ENCODE data around the gene NUP93. TPM values are rescaled to one million over a fixed set of nuclear protein-coding genes. Genes with fewer than 3 reads are reported as not detected.

The NUP93 gene
- polyA plus RNA-seq, 10 donors = 36.8 to 52.1 (median 45.5) TPM

DNA sequence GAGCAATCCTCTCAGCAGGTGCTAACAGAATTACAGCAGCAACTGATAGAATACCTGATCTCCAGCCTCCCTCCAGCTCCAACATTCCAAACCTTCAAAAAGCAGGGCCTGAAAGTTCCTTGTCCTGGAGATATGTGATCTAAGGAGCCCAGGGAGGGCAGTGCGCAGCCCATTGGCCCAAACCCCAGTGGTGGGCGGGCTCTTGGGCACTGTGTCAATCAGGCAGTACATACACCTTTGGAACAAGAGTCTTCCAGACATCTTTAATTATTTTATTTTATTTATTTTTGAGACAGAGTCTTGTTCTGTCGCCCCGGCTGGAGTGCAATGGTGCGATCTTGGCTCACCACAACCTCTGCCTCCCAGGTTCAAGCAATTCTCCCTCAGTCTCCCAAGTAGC is 159.3 kb downstream of the NUP93 start:
- DNase-seq = no peak

DNA sequence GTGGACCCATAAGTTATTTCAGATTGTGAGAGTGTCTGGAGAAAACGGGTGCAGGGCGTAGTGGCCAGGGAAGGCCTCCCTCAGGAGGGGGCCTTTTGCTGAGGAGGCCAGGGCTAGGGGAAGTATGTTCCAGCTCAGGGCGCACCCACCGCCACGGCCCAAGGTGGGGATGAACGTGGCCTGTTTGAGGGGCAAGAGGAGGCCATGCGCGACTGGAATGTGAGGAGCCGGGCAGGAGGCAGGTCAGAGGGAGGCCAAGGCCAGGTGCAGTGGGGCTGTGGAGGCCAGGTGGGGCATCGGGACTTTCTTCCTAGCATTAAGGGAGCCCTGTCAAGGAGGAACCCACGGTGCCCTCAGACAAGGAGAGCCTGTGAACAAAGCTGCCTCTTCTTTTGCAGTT is 161.8 kb downstream of the NUP93 start:
- no peak for DNase-seq

DNA sequence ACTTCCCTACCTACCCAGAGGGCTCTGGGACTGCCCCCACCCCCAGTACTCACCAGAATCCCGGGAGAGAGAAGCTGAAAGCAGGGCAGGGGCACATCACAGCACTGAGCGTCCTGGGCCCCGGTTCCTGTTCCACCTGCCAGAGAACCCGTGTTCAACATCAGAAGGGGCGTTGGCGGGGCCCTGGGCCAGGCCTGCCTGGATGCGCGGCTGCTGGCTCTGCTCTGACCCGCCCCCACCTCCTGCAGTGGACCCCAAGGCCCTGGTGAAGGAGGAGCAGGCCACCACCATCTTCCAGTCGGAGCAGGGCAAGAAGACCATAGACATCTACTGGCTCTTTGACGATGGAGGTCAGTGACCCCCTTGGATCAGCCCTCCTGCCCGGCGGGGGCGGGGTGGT is 162.8 kb downstream of the NUP93 start:
- DNase-seq = no peak

DNA sequence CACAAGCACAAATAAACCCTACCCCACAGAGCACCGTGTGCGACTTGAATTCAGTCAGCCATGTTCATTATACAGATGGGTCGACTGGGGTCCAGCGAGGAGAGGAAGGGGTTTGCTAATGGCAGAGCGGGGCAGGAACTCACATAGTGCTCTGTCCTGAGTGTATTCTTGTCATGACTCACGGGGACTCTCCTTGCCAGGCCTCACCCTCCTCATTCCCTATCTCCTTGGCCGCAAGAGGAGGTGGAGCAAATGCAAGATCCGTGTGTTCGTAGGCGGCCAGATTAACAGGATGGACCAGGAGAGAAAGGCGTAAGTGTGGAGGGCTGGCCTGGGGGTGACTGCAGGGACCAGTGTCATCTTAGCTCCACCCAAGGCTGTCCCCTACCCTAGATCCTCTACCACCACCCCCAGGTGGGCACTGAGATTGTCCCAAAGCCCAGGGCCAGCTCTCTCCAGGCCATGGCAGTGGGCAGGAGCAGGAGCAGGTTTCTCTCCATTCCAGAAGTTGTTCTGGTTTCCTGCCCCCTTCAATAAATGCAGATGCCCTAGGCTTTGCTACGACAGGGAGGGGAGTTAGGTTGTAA is 164.5 kb downstream of the NUP93 start:
- no peak for DNase-seq

DNA sequence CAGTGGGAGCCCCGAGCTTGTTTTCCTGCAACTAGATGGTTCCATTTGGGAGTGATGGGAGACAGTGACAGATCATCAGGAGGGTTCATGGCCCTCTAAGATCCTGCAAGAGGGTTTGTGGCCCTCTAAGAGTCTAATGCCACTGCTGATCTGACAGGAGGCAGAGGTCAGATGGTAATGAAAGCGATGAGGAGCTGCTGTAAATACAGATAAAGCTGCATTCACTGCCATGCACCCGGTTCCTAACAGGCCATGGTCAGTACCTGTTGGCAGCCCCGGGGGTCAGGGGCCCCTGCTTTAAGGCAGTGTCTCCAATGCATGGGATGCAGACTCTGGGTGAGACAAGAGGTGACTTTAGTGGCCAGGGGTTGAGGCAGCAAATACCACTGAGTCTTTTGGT is 165.9 kb downstream of the NUP93 start:
- DNase-seq = no peak

DNA sequence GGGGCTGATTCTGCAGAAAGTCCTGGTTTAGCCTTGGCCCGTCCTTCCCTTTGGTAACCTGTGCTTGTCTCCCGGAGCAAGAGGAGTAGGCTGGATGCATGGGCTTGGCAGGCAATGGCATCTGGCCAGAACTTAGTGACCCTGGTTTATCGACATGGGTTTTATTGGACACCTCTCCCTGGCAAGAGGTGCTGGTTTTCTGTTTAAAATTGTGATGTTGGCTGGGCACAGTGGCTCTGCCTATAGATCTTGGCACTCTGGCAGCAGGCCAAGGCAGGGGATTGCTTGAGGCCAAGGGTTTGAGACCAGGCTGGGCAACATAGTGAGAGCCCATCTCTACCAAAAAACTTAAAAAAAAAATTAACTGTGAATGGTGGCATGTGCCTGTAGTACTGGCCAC is 166.3 kb downstream of the NUP93 start:
- DNase-seq = no peak

DNA sequence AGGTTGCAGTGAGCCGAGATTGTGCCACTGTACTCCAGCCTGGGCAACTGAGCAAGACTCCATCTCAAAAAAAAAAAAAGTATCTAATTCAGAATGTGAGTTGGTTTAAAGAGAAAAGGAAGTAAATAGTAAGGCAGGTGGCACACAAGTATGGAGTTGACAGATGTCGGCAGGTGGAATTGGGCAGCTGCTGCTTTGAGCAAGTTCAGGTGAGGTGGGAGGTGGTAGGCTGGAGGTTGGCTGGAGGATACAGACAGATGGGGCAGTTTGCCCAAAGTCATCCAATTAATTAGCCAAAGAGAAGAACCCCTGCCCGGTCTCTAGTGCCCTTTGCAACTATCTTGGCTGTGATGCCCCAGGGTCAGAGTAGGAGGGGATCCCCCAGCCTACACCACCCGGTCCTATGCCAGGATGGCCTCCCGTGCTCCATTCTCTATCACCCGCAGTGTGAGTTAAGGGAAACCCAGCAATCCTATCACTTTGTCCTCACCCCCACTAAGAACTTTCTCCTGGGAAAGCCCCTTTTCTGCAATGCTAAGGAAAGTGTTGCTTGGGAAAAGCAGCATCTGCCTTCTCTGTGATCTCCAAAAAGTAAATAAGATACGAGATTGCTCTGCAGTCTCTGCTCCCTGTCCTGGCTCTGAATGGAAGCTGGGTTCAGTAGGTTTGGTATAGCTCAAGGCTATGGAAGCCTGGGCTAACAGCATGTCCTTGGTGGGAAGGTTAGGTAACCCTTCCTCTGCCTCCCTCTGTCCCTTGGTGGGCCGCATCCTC is 167.3 kb downstream of the NUP93 start:
- no peak for DNase-seq

DNA sequence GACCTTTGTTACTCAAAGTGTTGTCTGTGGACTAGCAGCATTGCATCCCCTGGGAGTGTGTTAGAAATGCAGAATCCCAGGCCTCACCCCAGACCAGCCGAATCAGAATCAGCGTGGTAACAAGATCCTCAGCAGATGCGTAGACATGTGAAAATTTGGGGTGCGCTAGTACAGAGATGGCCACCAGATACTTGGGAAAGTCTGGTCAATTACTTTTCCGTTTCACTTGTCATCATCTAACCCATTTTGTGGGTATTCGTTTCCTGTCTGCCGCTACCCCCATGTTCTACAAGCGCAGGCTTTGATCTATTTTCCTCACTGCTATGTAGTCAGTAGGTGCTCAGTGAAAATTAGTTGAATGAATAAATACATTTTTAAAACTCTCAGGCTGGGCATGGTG is 168.9 kb downstream of the NUP93 start:
- DNase-seq = no peak

Other genes with a start within 250 kb of the NUP93 start
- 10 to 100 TPM; 32.8 to 60.2 (median 52.8) TPM for gene BBS2, start 210.1 kb upstream of the NUP93 start, polyA plus RNA-seq (ENCODE audit: insufficient read length in 10 of 10)
- not detected for gene MT4, start 165.1 kb upstream of the NUP93 start, polyA plus RNA-seq (ENCODE audit: insufficient read length in 10 of 10)
- gene MT3, start 140.6 kb upstream of the NUP93 start, polyA plus RNA-seq (ENCODE audit: insufficient read length in 10 of 10) = 10 to 100 TPM in 7 of 10 donors, 1 to 10 TPM in 3; 2.6 to 31.5 (median 19.6) TPM
- gene MT2A, start 121.5 kb upstream of the NUP93 start, polyA plus RNA-seq (ENCODE audit: insufficient read length in 10 of 10) = 10 to 100 TPM; 12.1 to 36.7 (median 25.6) TPM
- gene MT1E, start 104.3 kb upstream of the NUP93 start, polyA plus RNA-seq (ENCODE audit: insufficient read length in 10 of 10) = 10 to 100 TPM; 10.5 to 27.6 (median 20.4) TPM
- 1 to 10 TPM in 4 of 10 donors, under 1 TPM in 6; 0.47 to 2.1 (median 0.89) TPM for gene MT1M, start 97.5 kb upstream of the NUP93 start, polyA plus RNA-seq (ENCODE audit: insufficient read length in 10 of 10)
- gene MT1A, start 91.5 kb upstream of the NUP93 start, polyA plus RNA-seq (ENCODE audit: insufficient read length in 10 of 10) = under 1 TPM in 1 of 10 donors, not detected in 9; 0.63 TPM
- under 1 TPM in 2 of 10 donors, not detected in 8; 0.38 to 0.46 TPM for gene MT1B, start 78.2 kb upstream of the NUP93 start, polyA plus RNA-seq (ENCODE audit: insufficient read length in 10 of 10)
- 1 to 10 TPM in 8 of 10 donors, under 1 TPM in 2; 0.84 to 2.4 (median 1.5) TPM for gene MT1F, start 72.2 kb upstream of the NUP93 start, polyA plus RNA-seq (ENCODE audit: insufficient read length in 10 of 10)
- 1 to 10 TPM in 4 of 10 donors, under 1 TPM in 3, not detected in 3; 0.62 to 3.6 (median 1.0) TPM for gene MT1G, start 62.1 kb upstream of the NUP93 start, polyA plus RNA-seq (ENCODE audit: insufficient read length in 10 of 10)
- 1 to 10 TPM in 1 of 10 donors, under 1 TPM in 1, not detected in 8; 0.81 to 1.2 TPM for gene MT1H, start 60.3 kb upstream of the NUP93 start, polyA plus RNA-seq (ENCODE audit: insufficient read length in 10 of 10)
- gene MT1X, start 47.7 kb upstream of the NUP93 start, polyA plus RNA-seq (ENCODE audit: insufficient read length in 10 of 10) = 10 to 100 TPM in 6 of 10 donors, 1 to 10 TPM in 4; 7.2 to 20.2 (median 12.2) TPM
- under 1 TPM in 3 of 10 donors, not detected in 7; 0.05 to 0.11 (median 0.10) TPM for gene SLC12A3, start 135.1 kb downstream of the NUP93 start, polyA plus RNA-seq (ENCODE audit: insufficient read length in 10 of 10)
- 10 to 100 TPM; 62.5 to 98.4 (median 72.7) TPM for gene HERPUD1, start 202.0 kb downstream of the NUP93 start, polyA plus RNA-seq (ENCODE audit: insufficient read length in 10 of 10)
- gene CETP, start 231.8 kb downstream of the NUP93 start, polyA plus RNA-seq (ENCODE audit: insufficient read length in 10 of 10) = 10 to 100 TPM in 3 of 10 donors, 1 to 10 TPM in 7; 5.0 to 10.3 (median 6.9) TPM

Measured in muscle of back (tissue), 11 donors.